Natural killer cell (primary cell): ENCODE data around the gene MRGPRG. TPM values are rescaled to one million over a fixed set of nuclear protein-coding genes. Genes with fewer than 3 reads are reported as not detected.

Experiments used
- ATAC-seq, 3 donors: fragments of 150-1000 bp in 2 of 3; fragments of 200-7000 bp in 1 of 3; cut with Tn5 transposase; 1 replicate in 1 of 3; 2 replicates in 2 of 3; pipeline ENCODE4 v1.10.0; 2021; ENCODE audit warnings: mild to moderate bottlenecking in 2 of 3, moderate library complexity in 2 of 3
- DNase-seq, 2 donors: peaks; one replicate each; pipeline versions ENCODE4 v3.0.0 to v3.0.0-alpha.2; 2013 to 2021; ENCODE audit warnings: mixed read lengths in 1 of 2
- H3K27ac ChIP-seq: one replicate; pipeline ENCODE4 v1.5.1; 2013; ENCODE audit warnings: mild to moderate bottlenecking, low read length
- H3K27me3 ChIP-seq: one replicate; pipeline ENCODE4 v1.6.1; 2013; ENCODE audit warnings: low read length; ENCODE audit not compliant: control insufficient read depth, insufficient read depth
- H3K36me3 ChIP-seq: one replicate; pipeline ENCODE4 v1.6.1; 2013; ENCODE audit warnings: low read length; ENCODE audit not compliant: control insufficient read depth, insufficient read depth
- H3K4me1 ChIP-seq: one replicate; pipeline ENCODE4 v1.6.1; 2013; ENCODE audit warnings: low read length; ENCODE audit not compliant: control insufficient read depth, insufficient read depth
- H3K4me3 ChIP-seq: one replicate; pipeline ENCODE4 v1.5.1; 2013; ENCODE audit warnings: low read length
- H3K9me3 ChIP-seq: one replicate; pipeline ENCODE4 v1.6.1; 2013; ENCODE audit warnings: low read length; ENCODE audit not compliant: control insufficient read depth, insufficient read depth
- H3K27ac Mint-ChIP-seq, 2 donors: one replicate each; pipeline ENCODE4 v1.8.0; 2022; ENCODE audit warnings: mild to moderate bottlenecking in 2 of 2, mixed read lengths in 2 of 2, moderate library complexity in 1 of 2
- H3K27me3 Mint-ChIP-seq, 2 donors: one replicate each; pipeline ENCODE4 v1.8.0; 2022; ENCODE audit warnings: low read depth in 2 of 2, mixed read lengths in 2 of 2
- H3K36me3 Mint-ChIP-seq: one replicate; pipeline ENCODE4 v1.8.0; 2022; ENCODE audit warnings: mixed read lengths
- H3K4me1 Mint-ChIP-seq, 2 donors: one replicate each; pipeline ENCODE4 v1.8.0; 2022; ENCODE audit warnings: mixed read lengths in 2 of 2
- H3K4me3 Mint-ChIP-seq: one replicate; pipeline ENCODE4 v1.8.0; 2022; ENCODE audit warnings: mild to moderate bottlenecking, moderate library complexity, mixed read lengths
- H3K9me3 Mint-ChIP-seq, 2 donors: one replicate each; pipeline ENCODE4 v1.8.0; 2022; ENCODE audit warnings: mixed read lengths in 2 of 2
- WGBS: methylation state at CpG from one replicate; pipeline ENCODE4 v1.1.7; 2013; ENCODE audit warnings: missing lambda C conversion rate; ENCODE audit not compliant: insufficient coverage; 5-methylcytosine and 5-hydroxymethylcytosine counted together
- intact Hi-C: fragments of 100-400 bp; cut with micrococcal nuclease; formaldehyde crosslinking; loops from one replicate; pipeline ENCODE4 v1.14.2; 2022
- total RNA-seq, 4 donors: library from RNA; stranded (reverse); fragments of 120-200 nt in 1 of 4; gene quantifications; one replicate each; pipeline versions ENCODE4 v1.2.3 to v1.2.4, GENCODE V29; 2013 to 2022
- TF ChIP-seq, protein P1 (sequence below): fragments of 200-600 bp; IDR thresholded peaks from one replicate; pipeline ENCODE4 v1.8.0; 2022; ENCODE audit warnings: antibody characterized with exemption

The MRGPRG gene
- total RNA-seq, 3 donors from 2014 or later (not counting 1 experiment from before 2014, with no cell fraction given), result not detected

DNA sequence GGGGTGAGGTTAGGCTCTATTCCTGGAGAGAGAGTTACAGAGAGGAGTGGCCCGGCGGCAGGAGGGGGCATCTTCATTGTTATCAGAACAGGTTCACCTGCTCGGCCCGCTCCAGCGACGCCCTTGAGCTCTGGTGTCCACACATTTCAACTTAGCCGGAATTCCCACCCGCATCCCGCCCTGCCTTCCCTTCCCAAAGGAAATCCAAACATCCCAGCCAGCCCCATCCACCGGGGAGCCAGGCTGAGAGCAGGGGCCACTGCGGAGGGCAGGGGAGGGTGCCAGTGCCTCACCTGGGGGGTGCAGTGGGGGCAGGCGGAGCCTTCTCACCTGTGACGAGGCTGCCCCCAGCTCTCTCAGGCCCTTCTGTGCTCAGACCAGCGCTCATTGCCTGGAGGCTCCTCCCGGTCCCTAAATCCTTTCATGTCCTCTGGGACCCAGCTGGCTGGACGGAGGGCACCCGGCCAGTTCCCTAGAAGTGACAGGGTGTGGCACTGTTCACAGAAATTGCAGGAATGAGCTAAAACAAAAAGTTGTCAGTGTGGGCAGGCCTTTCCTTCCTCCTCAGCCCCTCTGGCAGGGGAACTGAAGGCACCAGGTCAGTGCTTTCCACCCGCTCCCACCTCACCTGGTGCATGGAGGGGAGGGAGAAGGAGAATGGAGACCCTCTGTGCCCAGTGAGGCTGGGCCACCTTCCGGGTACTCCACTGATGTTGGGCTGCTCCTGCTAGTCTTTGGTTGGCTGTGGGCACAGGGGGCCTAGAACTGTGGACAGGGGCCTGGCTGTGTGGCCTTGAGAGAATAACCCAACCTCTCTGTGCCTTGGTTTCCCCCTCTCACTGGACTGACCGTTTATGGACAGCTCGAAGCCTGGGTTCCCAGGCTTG lies 2.2 kb upstream of the MRGPRG start:
- H3K4me1 Mint-ChIP-seq, result peaks cover 7 to 19% of the 10 kb centered on the region in 2 donors
- DNase-seq (peak in 1 of 2 donors; percentile 13), ATAC-seq (no peak)
- Histone ChIP-seq H3K4me1 (peaks cover 22% of the 10 kb centered on the region), H3K9me3 (no peaks in the 10 kb centered on the region), H3K27me3 (no peaks in the 10 kb centered on the region), H3K36me3 (no peaks in the 10 kb centered on the region), H3K4me3 (no peak overlapping the region), H3K27ac (no peak overlapping the region)
- TF ChIP-seq, protein P1, sequence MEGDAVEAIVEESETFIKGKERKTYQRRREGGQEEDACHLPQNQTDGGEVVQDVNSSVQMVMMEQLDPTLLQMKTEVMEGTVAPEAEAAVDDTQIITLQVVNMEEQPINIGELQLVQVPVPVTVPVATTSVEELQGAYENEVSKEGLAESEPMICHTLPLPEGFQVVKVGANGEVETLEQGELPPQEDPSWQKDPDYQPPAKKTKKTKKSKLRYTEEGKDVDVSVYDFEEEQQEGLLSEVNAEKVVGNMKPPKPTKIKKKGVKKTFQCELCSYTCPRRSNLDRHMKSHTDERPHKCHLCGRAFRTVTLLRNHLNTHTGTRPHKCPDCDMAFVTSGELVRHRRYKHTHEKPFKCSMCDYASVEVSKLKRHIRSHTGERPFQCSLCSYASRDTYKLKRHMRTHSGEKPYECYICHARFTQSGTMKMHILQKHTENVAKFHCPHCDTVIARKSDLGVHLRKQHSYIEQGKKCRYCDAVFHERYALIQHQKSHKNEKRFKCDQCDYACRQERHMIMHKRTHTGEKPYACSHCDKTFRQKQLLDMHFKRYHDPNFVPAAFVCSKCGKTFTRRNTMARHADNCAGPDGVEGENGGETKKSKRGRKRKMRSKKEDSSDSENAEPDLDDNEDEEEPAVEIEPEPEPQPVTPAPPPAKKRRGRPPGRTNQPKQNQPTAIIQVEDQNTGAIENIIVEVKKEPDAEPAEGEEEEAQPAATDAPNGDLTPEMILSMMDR, result no peak
- 88% methylated on average over 21 of the region's 21 CpGs for WGBS
- no peaks in the 10 kb centered on the region for H3K36me3 Mint-ChIP-seq
- H3K27me3 Mint-ChIP-seq, result peaks cover 0 to 18% of the 10 kb centered on the region in 2 donors
- intact Hi-C loops, result no loop called here
- H3K9me3 Mint-ChIP-seq, result no peaks in the 10 kb centered on the region
- H3K27ac Mint-ChIP-seq, result no peak overlapping the region
- no peak overlapping the region for H3K4me3 Mint-ChIP-seq

DNA sequence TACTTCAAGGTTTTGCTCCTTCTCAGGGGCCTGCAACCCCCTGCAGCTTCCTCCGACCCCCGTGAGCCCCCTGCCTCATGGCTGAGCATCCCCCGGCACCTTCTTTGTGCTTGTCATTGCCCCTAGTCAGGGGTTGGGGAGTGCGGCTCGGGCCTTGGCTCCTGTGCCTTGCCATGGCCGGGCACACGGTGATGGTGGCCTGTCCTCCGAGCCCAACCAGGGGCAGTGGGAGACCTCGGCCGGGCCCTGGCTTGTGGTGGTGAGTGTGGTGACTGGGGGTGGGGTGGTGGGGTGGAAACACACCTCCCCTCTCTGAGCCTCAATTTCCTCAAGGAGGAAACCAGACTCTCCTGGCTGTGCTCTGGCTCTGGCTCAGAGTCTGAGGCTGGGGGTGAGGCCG lies 1.5 kb upstream of the MRGPRG start:
- peak in 1 of 2 donors; percentile 10 for DNase-seq
- 60% methylated on average over 9 of the region's 11 CpGs for WGBS
- Histone ChIP-seq H3K27me3 (no peaks in the 10 kb centered on the region), H3K4me1 (peaks cover 21% of the 10 kb centered on the region), H3K4me3 (no peak overlapping the region), H3K27ac (no peak overlapping the region), H3K9me3 (no peaks in the 10 kb centered on the region), H3K36me3 (no peaks in the 10 kb centered on the region)
- ATAC-seq, result no peak
- H3K4me1 Mint-ChIP-seq, result peaks cover 7 to 22% of the 10 kb centered on the region in 2 donors
- H3K27ac Mint-ChIP-seq, result no peak overlapping the region
- intact Hi-C loops, result no loop called here
- H3K27me3 Mint-ChIP-seq, result peaks cover 0 to 19% of the 10 kb centered on the region in 2 donors
- no peaks in the 10 kb centered on the region for H3K9me3 Mint-ChIP-seq
- TF ChIP-seq, protein P1, result no peak
- H3K36me3 Mint-ChIP-seq, result no peaks in the 10 kb centered on the region
- H3K4me3 Mint-ChIP-seq, result no peak overlapping the region

DNA sequence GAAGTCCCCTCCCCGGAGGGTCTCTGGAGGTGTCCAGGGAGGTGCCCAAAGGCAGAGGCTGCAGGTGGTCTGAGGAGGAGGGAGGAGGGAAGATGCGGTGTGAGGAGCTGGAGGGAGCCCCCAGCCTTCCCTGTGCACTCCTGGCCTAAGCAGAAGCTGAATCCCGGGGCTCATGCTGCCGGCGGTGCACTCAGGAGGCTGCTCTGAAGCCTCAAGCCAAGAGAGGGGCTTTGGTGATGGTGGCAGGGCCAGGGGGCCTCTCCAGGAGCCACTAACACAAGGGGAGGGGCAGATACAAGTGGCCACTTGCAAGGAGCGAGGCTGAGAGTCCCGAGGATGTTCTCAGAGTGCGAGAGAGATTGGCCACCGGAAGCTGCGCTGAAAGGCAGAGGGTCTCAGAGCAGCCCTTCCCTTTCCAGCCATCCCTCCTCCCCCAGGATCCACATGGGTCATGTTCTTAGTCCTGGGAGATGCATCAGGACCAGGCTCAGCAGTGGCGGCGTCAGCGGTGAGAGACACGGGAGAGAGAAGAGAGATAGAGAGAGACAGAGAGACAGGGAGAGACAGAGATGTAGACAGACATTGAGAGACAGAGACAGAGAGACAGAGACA lies 774 bp upstream of the MRGPRG start:
- no peak overlapping the region for H3K27ac ChIP-seq
- no peak for ATAC-seq
- Mint-ChIP-seq H3K27me3 (peaks cover 0 to 22% of the 10 kb centered on the region in 2 donors), H3K4me1 (peaks cover 7 to 25% of the 10 kb centered on the region in 2 donors), H3K27ac (no peak overlapping the region), H3K4me3 (no peak overlapping the region), H3K9me3 (no peaks in the 10 kb centered on the region), H3K36me3 (no peaks in the 10 kb centered on the region)
- no peaks in the 10 kb centered on the region for H3K27me3 ChIP-seq
- intact Hi-C loops, result no loop called here
- no peak overlapping the region for H3K4me3 ChIP-seq
- no peaks in the 10 kb centered on the region for H3K36me3 ChIP-seq
- no peaks in the 10 kb centered on the region for H3K9me3 ChIP-seq
- TF ChIP-seq, protein P1, result no peak
- peak in 1 of 2 donors; percentile 4 for DNase-seq
- peaks cover 21% of the 10 kb centered on the region for H3K4me1 ChIP-seq
- WGBS, result 87% methylated on average over 14 of the region's 14 CpGs
